Right lobe of liver (tissue), 6 donors: ENCODE results near the gene ELANE. TPM values are rescaled to one million over a fixed set of nuclear protein-coding genes. Genes with fewer than 3 reads are reported as not detected.
A peak's percentile ranks its signal among the peaks of the same experiment; 100 is the strongest.

ENCODE experiments used
- ATAC-seq, 4 donors: fragments of 200-7000 bp; cut with Tn5 transposase; one replicate each; pipeline ENCODE4 v1.9.1; 2020; ENCODE audit warnings: mild to moderate bottlenecking in 4 of 4, moderate library complexity in 4 of 4
- DNase-seq, 3 donors: peaks; one replicate each; pipeline ENCODE4 v3.0.0-alpha.2; 2020
- H3K27ac ChIP-seq, 3 donors: fragments of 200-600 bp; one replicate each; pipeline ENCODE4 v1.8.0; 2022
- H3K27me3 ChIP-seq, 2 donors: fragments of 200-600 bp; one replicate each; pipeline ENCODE4 v1.8.0; 2022
- H3K36me3 ChIP-seq, 4 donors: fragments of 200-600 bp; sonication (generic) in 1 of 4; one replicate each; pipeline versions ENCODE4 v1.5.1 to v1.8.0; 2017 to 2022; ENCODE audit warnings: control low read depth in 1 of 4
- H3K4me1 ChIP-seq, 4 donors: fragments of 200-600 bp; sonication (generic) in 1 of 4; one replicate each; pipeline versions ENCODE4 v1.5.1 to v1.8.0; 2017 to 2022; ENCODE audit warnings: control low read depth in 1 of 4
- H3K4me3 ChIP-seq, 3 donors: fragments of 200-600 bp; one replicate each; pipeline ENCODE4 v1.8.0; 2022
- H3K9me3 ChIP-seq, 4 donors: fragments of 200-600 bp; sonication (generic) in 1 of 4; one replicate each; pipeline versions ENCODE4 v1.5.1 to v1.8.0; 2017 to 2022; ENCODE audit warnings: control low read depth in 1 of 4
- POLR2A ChIP-seq: fragments of 450-650 bp; IDR thresholded peaks from one replicate; pipeline ENCODE4 v1.6.1; 2017; ENCODE audit warnings: antibody characterized with exemption, mild to moderate bottlenecking
- WGBS: methylation state at CpG from one replicate; pipeline ENCODE4 v1.1.6; 2018; ENCODE audit warnings: low coverage, low lambda C conversion rate; ENCODE audit not compliant: insufficient coverage; ENCODE audit errors: missing lambda C conversion rate; 5-methylcytosine and 5-hydroxymethylcytosine counted together
- intact Hi-C, 2 donors: fragments of 100-400 bp; cut with DNase I; formaldehyde crosslinking; loops; one replicate each; pipeline versions ENCODE4 v1.11.2 to v1.14.1; 2022
- total RNA-seq, 6 experiments: library from RNA; depleted of rRNA in 2 of 6; stranded (reverse); fragments of >200 nt in 2 of 6; fragmentation: NEBNext Ultra II Directional in 3 of 6; extraction: Animal tissue kit (Norgen Biotek cat#: 25700) in 3 of 6; gene quantifications; one replicate each; pipeline versions ENCODE4 v1.1.0 to v1.2.4, GENCODE V29; 2016 to 2023
- TF ChIP-seq, protein P1 (sequence below), 4 donors: fragments of 200-600 bp in 3 of 4; fragments of 450-650 bp in 1 of 4; IDR thresholded peaks; one replicate each; pipeline versions ENCODE4 v1.5.1 to v1.8.0; 2016 to 2022; ENCODE audit warnings: antibody characterized with exemption in 4 of 4, mild to moderate bottlenecking in 2 of 4
- donor health status: DM: no; HTN: yes; CAD: no.
- donor health status: DM: no; HTN: no; CAD: no.
- donor health status: DM: no; HTN: no; CAD: no.
- donor health status: DM: no; HTN: yes; CAD: no.
- donor health status: DM: no; HTN: yes; CAD: no.

The ELANE gene
- total RNA-seq, 6 experiments from 2014 or later, result 0.59 to 4.2 (median 3.3) TPM; not detected in 3

GRCh38 chr19:821231-821824 lies 30.8 kb upstream of the ELANE start:
- 0% methylated on average over 1 of the region's 64 CpGs for WGBS
- Histone ChIP-seq H3K36me3 (no peaks in the 10 kb centered on the region), H3K27me3 (peaks cover 0 to 5% of the 10 kb centered on the region in 2 donors), H3K4me1 (peaks cover 0 to 6% (median 0%) of the 10 kb centered on the region in 4 donors), H3K9me3 (no peaks in the 10 kb centered on the region), H3K27ac (no peak overlapping the region), H3K4me3 (no peak overlapping the region)
- intact Hi-C loops, result no loop called here
- DNase-seq (no peak), ATAC-seq (peak in 1 of 4 donors; percentile 19)
- no peak for TF ChIP-seq POLR2A
- TF ChIP-seq, protein P1, sequence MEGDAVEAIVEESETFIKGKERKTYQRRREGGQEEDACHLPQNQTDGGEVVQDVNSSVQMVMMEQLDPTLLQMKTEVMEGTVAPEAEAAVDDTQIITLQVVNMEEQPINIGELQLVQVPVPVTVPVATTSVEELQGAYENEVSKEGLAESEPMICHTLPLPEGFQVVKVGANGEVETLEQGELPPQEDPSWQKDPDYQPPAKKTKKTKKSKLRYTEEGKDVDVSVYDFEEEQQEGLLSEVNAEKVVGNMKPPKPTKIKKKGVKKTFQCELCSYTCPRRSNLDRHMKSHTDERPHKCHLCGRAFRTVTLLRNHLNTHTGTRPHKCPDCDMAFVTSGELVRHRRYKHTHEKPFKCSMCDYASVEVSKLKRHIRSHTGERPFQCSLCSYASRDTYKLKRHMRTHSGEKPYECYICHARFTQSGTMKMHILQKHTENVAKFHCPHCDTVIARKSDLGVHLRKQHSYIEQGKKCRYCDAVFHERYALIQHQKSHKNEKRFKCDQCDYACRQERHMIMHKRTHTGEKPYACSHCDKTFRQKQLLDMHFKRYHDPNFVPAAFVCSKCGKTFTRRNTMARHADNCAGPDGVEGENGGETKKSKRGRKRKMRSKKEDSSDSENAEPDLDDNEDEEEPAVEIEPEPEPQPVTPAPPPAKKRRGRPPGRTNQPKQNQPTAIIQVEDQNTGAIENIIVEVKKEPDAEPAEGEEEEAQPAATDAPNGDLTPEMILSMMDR (IDR thresholded peaks at IDR 0.05), result no peak

DNA sequence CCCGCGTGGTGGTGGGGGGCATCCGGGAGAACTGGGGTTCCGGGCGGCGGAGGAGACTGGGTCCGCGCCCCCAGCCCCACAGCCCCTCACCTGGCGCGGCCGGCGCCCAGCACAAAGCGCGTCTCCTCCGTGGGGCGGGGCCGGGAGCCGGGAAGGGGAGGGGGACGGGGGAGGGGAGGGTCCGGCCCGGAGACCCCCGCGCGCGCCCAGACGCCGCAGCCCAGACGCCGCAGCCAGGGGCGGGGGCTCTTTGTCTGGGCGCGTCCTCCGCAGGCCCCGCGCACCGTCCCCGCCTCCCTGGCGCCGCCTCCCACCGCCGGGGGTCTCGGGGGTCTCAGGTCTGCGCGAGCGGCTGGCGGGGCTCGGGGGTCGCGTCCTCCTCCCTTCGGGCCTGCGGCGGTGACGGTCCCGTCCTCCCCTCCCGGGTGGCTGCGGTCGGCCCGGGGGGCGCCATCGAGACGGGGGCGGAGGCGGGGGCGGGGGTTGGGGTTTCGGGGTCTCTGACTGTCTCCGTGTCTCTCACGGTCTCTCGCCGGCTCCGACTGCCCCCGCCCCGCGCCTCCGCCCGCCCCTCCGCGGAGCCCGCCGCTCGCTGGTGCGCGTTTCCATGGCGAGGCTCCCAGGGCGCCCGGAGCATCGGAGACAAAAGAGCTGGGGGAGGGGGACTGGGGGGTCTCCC lies 30.1 kb upstream of the ELANE start, which contains the start of gene PLPPR3:
PLPPR3 (minus strand) TSS at position 131 of the 679 bp plus-strand sequence. CDS start 396 bp downstream, outside the sequence.
- H3K9me3 ChIP-seq, result no peaks in the 10 kb centered on the region
- WGBS, result 0% methylated on average over 3 of the region's 86 CpGs
- peaks cover 0 to 5% of the 10 kb centered on the region in 2 donors for H3K27me3 ChIP-seq
- intact Hi-C loops, result no loop called here
- no peak within 1 kb of the TSS for H3K27ac ChIP-seq
- no peaks in the 10 kb centered on the region for H3K36me3 ChIP-seq
- H3K4me3 ChIP-seq, result no peak within 1 kb of the TSS
- ATAC-seq (no peak), DNase-seq (no peak)
- TF ChIP-seq POLR2A, result no peak
- TF ChIP-seq, protein P1 (IDR thresholded peaks at IDR 0.05), result no peak
- peaks cover 0 to 6% (median 0%) of the 10 kb centered on the region in 4 donors for H3K4me1 ChIP-seq

GRCh38 chr19:823565-824121 lies 28.5 kb upstream of the ELANE start:
- DNase-seq (no peak), ATAC-seq (no peak)
- H3K27me3 ChIP-seq, result peaks cover 0 to 5% of the 10 kb centered on the region in 2 donors
- no peak for TF ChIP-seq POLR2A
- TF ChIP-seq, protein P1 (IDR thresholded peaks at IDR 0.05), result no peak
- intact Hi-C loops, result no loop called here
- WGBS, result 19% methylated on average over 8 of the region's 12 CpGs
- H3K36me3 ChIP-seq, result no peaks in the 10 kb centered on the region
- peaks cover 0 to 6% (median 0%) of the 10 kb centered on the region in 4 donors for H3K4me1 ChIP-seq
- no peaks in the 10 kb centered on the region for H3K9me3 ChIP-seq
- no peak overlapping the region for H3K27ac ChIP-seq
- no peak overlapping the region for H3K4me3 ChIP-seq

- 59% methylated on average over 13 of the region's 15 CpGs for WGBS
- peaks cover 0 to 5% of the 10 kb centered on the region in 2 donors for H3K27me3 ChIP-seq
- TF ChIP-seq, protein P1 (IDR thresholded peaks at IDR 0.05), result no peak
- no peak for TF ChIP-seq POLR2A
- H3K36me3 ChIP-seq, result no peaks in the 10 kb centered on the region
- peak in 3 of 4 donors; percentile 26 to 45 (median 43) for ATAC-seq
- no peak overlapping the region for H3K4me3 ChIP-seq
- DNase-seq, result no peak
- H3K9me3 ChIP-seq, result no peaks in the 10 kb centered on the region
- H3K4me1 ChIP-seq, result peaks cover 0 to 6% (median 0%) of the 10 kb centered on the region in 4 donors
- H3K27ac ChIP-seq, result no peak overlapping the region
- intact Hi-C loops, result no loop called here
Observed at GRCh38 chr19:824885-825284, 27.2 kb upstream of the ELANE start.
